Vagina (tissue), 2 donors: ENCODE data around the gene TMEM87B.

Experiments used
- CTCF ChIP-seq, 3 experiments: fragments of 450-650 bp in 2 of 3; fragments of 200-600 bp in 1 of 3; sonication (generic) in 1 of 3; IDR thresholded peaks; one replicate each; pipeline ENCODE4 v1.5.1; 2017 to 2019; ENCODE audit warnings: antibody characterized with exemption in 3 of 3, mild to moderate bottlenecking in 2 of 3, moderate library complexity in 2 of 3
- POLR2A ChIP-seq, 2 donors: fragments of 450-650 bp; IDR thresholded peaks; one replicate each; pipeline ENCODE4 v1.6.1; 2017; ENCODE audit warnings: antibody characterized with exemption in 2 of 2, mild to moderate bottlenecking in 2 of 2, moderate library complexity in 2 of 2
- POLR2AphosphoS5 ChIP-seq, 2 donors: sonication (generic); formaldehyde crosslinking; IDR thresholded peaks; one replicate each; pipeline ENCODE4 v1.9.0; 2017; ENCODE audit warnings: antibody characterized with exemption in 2 of 2, mild to moderate bottlenecking in 2 of 2, low read depth in 1 of 2; ENCODE audit not compliant: insufficient read depth in 1 of 2

GRCh38 chr2:112148477-112148876 is 93.4 kb downstream of the TMEM87B start:
- TF ChIP-seq CTCF (IDR thresholded peaks at IDR 0.05): no peak
- TF ChIP-seq POLR2A (IDR thresholded peaks at IDR 0.05): no peak
- no peak for TF ChIP-seq POLR2AphosphoS5 (IDR thresholded peaks at IDR 0.05; ENCODE audit: insufficient read depth in 1 of 2, low read depth in 1 of 2)
